Uterus (tissue), 4 donors: ENCODE data around the gene S1PR3. TPM values are rescaled to one million over a fixed set of nuclear protein-coding genes. Genes with fewer than 3 reads are reported as not detected.

Experiments
- DNase-seq, 2 donors: peaks; one replicate each; pipeline ENCODE4 v3.0.0-alpha.2; 2019 to 2020
- H3K27ac ChIP-seq, 2 donors: fragments of 200-600 bp; sonication (generic); 1 replicate in 1 of 2; 2 replicates in 1 of 2; pipeline ENCODE4 v1.5.1; 2016 to 2018
- H3K27me3 ChIP-seq, 2 donors: fragments of 200-600 bp; sonication (generic); one replicate each; pipeline ENCODE4 v1.5.1; 2018 to 2019; ENCODE audit warnings: control low read depth in 1 of 2
- H3K36me3 ChIP-seq, 2 donors: fragments of 200-600 bp; sonication (generic); one replicate each; pipeline ENCODE4 v1.5.1; 2019; ENCODE audit warnings: control low read depth in 1 of 2
- H3K4me1 ChIP-seq, 2 donors: fragments of 200-600 bp; sonication (generic); one replicate each; pipeline ENCODE4 v1.5.1; 2018 to 2019; ENCODE audit warnings: control low read depth in 1 of 2
- H3K4me3 ChIP-seq, 2 donors: fragments of 200-600 bp; sonication (generic); 1 replicate in 1 of 2; 2 replicates in 1 of 2; pipeline ENCODE4 v1.5.1; 2018 to 2019; ENCODE audit warnings: mild to moderate bottlenecking in 1 of 2
- H3K9me3 ChIP-seq, 2 donors: fragments of 200-600 bp; sonication (generic); one replicate each; pipeline ENCODE4 v1.5.1; 2019; ENCODE audit warnings: control low read depth in 1 of 2
- POLR2A ChIP-seq, 2 donors: fragments of 450-650 bp; IDR thresholded peaks; one replicate each; pipeline ENCODE4 v1.6.1; 2016; ENCODE audit warnings: antibody characterized with exemption in 2 of 2, mild to moderate bottlenecking in 1 of 2, moderate library complexity in 1 of 2
- intact Hi-C: fragments of 100-400 bp; cut with DNase I; formaldehyde crosslinking; loops from one replicate; pipeline ENCODE4 v1.15.1; 2023; ENCODE audit warnings: low total_unique reads
- total RNA-seq, 4 donors: library from RNA; depleted of rRNA in 3 of 4; stranded (reverse); fragments of >200 nt in 3 of 4; gene quantifications; one replicate each; pipeline versions ENCODE4 v1.1.0 to v1.2.4, GENCODE V29; 2014 to 2023
- TF ChIP-seq, protein P1 (sequence below), 4 experiments: fragments of 200-600 bp in 2 of 4; fragments of 450-650 bp in 2 of 4; sonication (generic) in 2 of 4; IDR thresholded peaks; one replicate each; pipeline ENCODE4 v1.5.1; 2016 to 2019; ENCODE audit warnings: antibody characterized with exemption in 4 of 4, mild to moderate bottlenecking in 2 of 4, moderate library complexity in 1 of 4
- donor health status: DM: yes; HTN: yes; CAD: no.

The S1PR3 gene
- total RNA-seq, 4 donors from 2014 or later: 6.4 to 57.3 (median 26.3) TPM

- H3K27ac ChIP-seq: no peak overlapping the region
- TF ChIP-seq, protein P1, sequence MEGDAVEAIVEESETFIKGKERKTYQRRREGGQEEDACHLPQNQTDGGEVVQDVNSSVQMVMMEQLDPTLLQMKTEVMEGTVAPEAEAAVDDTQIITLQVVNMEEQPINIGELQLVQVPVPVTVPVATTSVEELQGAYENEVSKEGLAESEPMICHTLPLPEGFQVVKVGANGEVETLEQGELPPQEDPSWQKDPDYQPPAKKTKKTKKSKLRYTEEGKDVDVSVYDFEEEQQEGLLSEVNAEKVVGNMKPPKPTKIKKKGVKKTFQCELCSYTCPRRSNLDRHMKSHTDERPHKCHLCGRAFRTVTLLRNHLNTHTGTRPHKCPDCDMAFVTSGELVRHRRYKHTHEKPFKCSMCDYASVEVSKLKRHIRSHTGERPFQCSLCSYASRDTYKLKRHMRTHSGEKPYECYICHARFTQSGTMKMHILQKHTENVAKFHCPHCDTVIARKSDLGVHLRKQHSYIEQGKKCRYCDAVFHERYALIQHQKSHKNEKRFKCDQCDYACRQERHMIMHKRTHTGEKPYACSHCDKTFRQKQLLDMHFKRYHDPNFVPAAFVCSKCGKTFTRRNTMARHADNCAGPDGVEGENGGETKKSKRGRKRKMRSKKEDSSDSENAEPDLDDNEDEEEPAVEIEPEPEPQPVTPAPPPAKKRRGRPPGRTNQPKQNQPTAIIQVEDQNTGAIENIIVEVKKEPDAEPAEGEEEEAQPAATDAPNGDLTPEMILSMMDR (IDR thresholded peaks at IDR 0.05): no peak
- no peak for TF ChIP-seq POLR2A (IDR thresholded peaks at IDR 0.05)
- H3K36me3 ChIP-seq: no peaks in the 10 kb centered on the region
- DNase-seq: no peak
- intact Hi-C loops: no loop called here
- no peaks in the 10 kb centered on the region for H3K9me3 ChIP-seq
- H3K4me3 ChIP-seq: no peak overlapping the region
- peaks cover 3 to 5% of the 10 kb centered on the region in 2 donors for H3K4me1 ChIP-seq
- no peaks in the 10 kb centered on the region for H3K27me3 ChIP-seq
These were observed 38.3 kb upstream of the S1PR3 start for GRCh38 chr9:88952976-88953375.

- H3K27ac ChIP-seq: no peak overlapping the region
- no peak for TF ChIP-seq POLR2A (IDR thresholded peaks at IDR 0.05)
- TF ChIP-seq, protein P1 (IDR thresholded peaks at IDR 0.05): no peak
- H3K4me1 ChIP-seq: peaks cover 3 to 5% of the 10 kb centered on the region in 2 donors
- no peak for DNase-seq
- H3K9me3 ChIP-seq: no peaks in the 10 kb centered on the region
- intact Hi-C loops: no loop called here
- H3K27me3 ChIP-seq: no peaks in the 10 kb centered on the region
- H3K36me3 ChIP-seq: no peaks in the 10 kb centered on the region
- no peak overlapping the region for H3K4me3 ChIP-seq
These were observed 37.8 kb upstream of the S1PR3 start for GRCh38 chr9:88953381-88954029.

GRCh38 chr9:88954066-88954465, 37.2 kb upstream of the S1PR3 start:
- no peaks in the 10 kb centered on the region for H3K9me3 ChIP-seq
- intact Hi-C loops: no loop called here
- no peak for TF ChIP-seq POLR2A (IDR thresholded peaks at IDR 0.05)
- TF ChIP-seq, protein P1 (IDR thresholded peaks at IDR 0.05): no peak
- no peak overlapping the region for H3K4me3 ChIP-seq
- no peak overlapping the region for H3K27ac ChIP-seq
- H3K4me1 ChIP-seq: peaks cover 3 to 5% of the 10 kb centered on the region in 2 donors
- H3K36me3 ChIP-seq: no peaks in the 10 kb centered on the region
- H3K27me3 ChIP-seq: no peaks in the 10 kb centered on the region
- DNase-seq: no peak

DNA sequence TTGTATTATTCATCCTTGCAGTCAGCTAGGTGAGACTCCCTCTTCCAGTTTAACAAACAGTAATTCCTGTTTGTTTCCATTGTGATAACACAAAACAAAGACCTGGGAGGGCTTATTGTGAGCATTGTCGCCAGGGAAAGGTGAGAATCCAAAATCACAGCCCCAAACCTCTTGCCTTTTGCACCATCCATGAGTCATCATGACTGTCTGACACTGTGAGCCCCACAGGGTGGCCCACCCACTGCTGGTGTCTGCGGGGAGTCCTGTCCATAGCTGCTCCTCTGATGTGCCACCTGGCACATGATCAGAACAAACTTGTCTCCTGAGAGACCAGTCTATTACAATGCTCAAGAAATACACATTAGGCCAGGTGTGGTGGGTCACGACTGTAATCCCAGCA, 33.7 kb upstream of the S1PR3 start:
- intact Hi-C loops: no loop called here

More for the DNA sequence above, 33.7 kb upstream of the S1PR3 start:
- Histone ChIP-seq H3K27ac (no peak overlapping the region), H3K27me3 (no peaks in the 10 kb centered on the region), H3K4me1 (no peaks in the 10 kb centered on the region), H3K36me3 (no peaks in the 10 kb centered on the region), H3K4me3 (no peak overlapping the region), H3K9me3 (no peaks in the 10 kb centered on the region)
- no peak for TF ChIP-seq POLR2A (IDR thresholded peaks at IDR 0.05)
- TF ChIP-seq, protein P1 (IDR thresholded peaks at IDR 0.05): no peak
- DNase-seq: no peak
